Endothelial cell of umbilical vein (primary cell): ENCODE data around the gene MAGI3. TPM values are rescaled to one million over a fixed set of nuclear protein-coding genes. Genes with fewer than 3 reads are reported as not detected.
"Not testable (repeated sequence)": the region's sequence is repeated elsewhere in the genome, so short reads cannot be mapped to it uniquely, and the experiment has no call there.

ENCODE experiments used
- BruUV-seq: library from RNA; stranded (reverse); fragments of 400-500 nt; replicated peaks from 2 replicates; lab custom pipeline; 2021; lab: Mats Ljungman, UMichigan
- CTCF ChIA-PET: fragments of 300-600, 350-600 bp; sonication (Branson Sonifier 250); formaldehyde crosslinking; loops from one replicate; lab custom pipeline; 2021; ENCODE audit warnings: antibody characterized with exemption, inconsistent platforms; lab: Charles Lee
- POLR2A ChIA-PET: fragments of 300-600, 350-600 bp; sonication (Branson Sonifier 250); formaldehyde crosslinking; loops from one replicate; lab custom pipeline; 2021; ENCODE audit warnings: antibody characterized with exemption, inconsistent platforms; lab: Charles Lee
- DNase-seq: peaks from one replicate; pipeline ENCODE4 v3.0.0-alpha.2; 2011; ENCODE audit warnings: low read depth, low spot score
- FAIRE-seq: peaks from 2 replicates; lab custom pipeline; 2011; peaks lifted over from hg19 to GRCh38; lab: Jason Lieb, UNC
- H2AFZ ChIP-seq: 2 replicates; pipeline ENCODE4 v1.6.0; 2012; ENCODE audit warnings: low read depth, low read length, control low read depth, inconsistent platforms
- H3K27ac ChIP-seq: 2 replicates; pipeline ENCODE4 v1.5.1; 2011; ENCODE audit warnings: low read depth, mild to moderate bottlenecking, control low read depth, low read length, moderate library complexity; ENCODE audit not compliant: insufficient read depth
- H3K27me3 ChIP-seq, 2 experiments: 2 replicates each; pipeline versions ENCODE4 v1.6.0 to v1.6.1; 2011; ENCODE audit warnings: low read length in 2 of 2, mixed read lengths in 1 of 2; ENCODE audit not compliant: control insufficient read depth in 2 of 2, insufficient read depth in 2 of 2
- H3K36me3 ChIP-seq, 2 experiments: 2 replicates in 1 of 2; 3 replicates in 1 of 2; pipeline ENCODE4 v1.5.1; 2011; ENCODE audit warnings: low read length in 2 of 2, mild to moderate bottlenecking in 1 of 2, moderate library complexity in 1 of 2; ENCODE audit not compliant: control insufficient read depth in 2 of 2, insufficient read depth in 2 of 2; ENCODE audit errors: extremely low read depth in 1 of 2
- H3K4me1 ChIP-seq: 3 replicates; pipeline ENCODE4 v1.5.1; 2011; ENCODE audit warnings: mild to moderate bottlenecking, low read length; ENCODE audit not compliant: control insufficient read depth, insufficient read depth; ENCODE audit errors: extremely low read depth
- H3K4me2 ChIP-seq: 2 replicates; pipeline ENCODE4 v1.6.1; 2011; ENCODE audit warnings: low read length, control low read depth, mixed read lengths; ENCODE audit not compliant: insufficient read depth
- H3K4me3 ChIP-seq, 3 experiments: fragments of 200-600 bp in 1 of 3; sonication (generic), shearing (Covaris generic) in 1 of 3; replicated peaks in 1 of 3; 2 replicates each; pipeline ENCODE4 v1.5.1; 2011 to 2016; ENCODE audit warnings: control low read depth in 3 of 3, low read length in 3 of 3, mild to moderate bottlenecking in 2 of 3, inconsistent platforms in 1 of 3, low read depth in 1 of 3, moderate library complexity in 1 of 3; ENCODE audit not compliant: insufficient read depth in 1 of 3
- H3K79me2 ChIP-seq: 2 replicates; pipeline ENCODE4 v1.6.0; 2012; ENCODE audit warnings: low read length, inconsistent platforms; ENCODE audit not compliant: control insufficient read depth, insufficient read depth
- H3K9ac ChIP-seq: replicated peaks from 2 replicates; pipeline ENCODE3; 2011; ENCODE audit warnings: low read length, control low read depth; ENCODE audit not compliant: insufficient read depth; ENCODE audit errors: extremely low read depth
- H3K9me1 ChIP-seq: replicated peaks from 3 replicates; pipeline ENCODE4 v1.6.0; 2011; ENCODE audit warnings: mild to moderate bottlenecking, low read length; ENCODE audit not compliant: control insufficient read depth, insufficient read depth; ENCODE audit errors: extremely low read depth
- H3K9me3 ChIP-seq: replicated peaks from 2 replicates; pipeline ENCODE4 v1.5.1; 2012; ENCODE audit warnings: low read length, inconsistent platforms; ENCODE audit not compliant: control insufficient read depth, insufficient read depth
- H4K20me1 ChIP-seq: replicated peaks from 2 replicates; pipeline ENCODE3; 2011; ENCODE audit warnings: mild to moderate bottlenecking, low read length; ENCODE audit not compliant: control insufficient read depth, insufficient read depth; ENCODE audit errors: extremely low read depth
- EZH2 ChIP-seq: IDR thresholded peaks from 2 replicates; pipeline ENCODE4 v1.6.1; 2012; ENCODE audit warnings: borderline replicate concordance, low read depth, mild to moderate bottlenecking, moderate library complexity, low read length, inconsistent platforms; ENCODE audit not compliant: severe bottlenecking
- GATA2 ChIP-seq: IDR thresholded peaks from 2 replicates; pipeline ENCODE4 v1.7.0; 2011; ENCODE audit warnings: low read depth, mild to moderate bottlenecking, moderate library complexity, mixed read lengths, low read length; ENCODE audit not compliant: insufficient read length, insufficient read depth
- JUN ChIP-seq: IDR thresholded peaks from 2 replicates; pipeline ENCODE4 v1.6.1; 2011; ENCODE audit warnings: borderline replicate concordance, low read depth; ENCODE audit not compliant: insufficient read length, insufficient read depth
- dilution Hi-C: fragments of 300-500 bp; cut with MboI; formaldehyde crosslinking; loops from one replicate; pipeline ENCODE4 v1.15.0; 2019; ENCODE audit warnings: low sequenced_read_pairs; ENCODE audit not compliant: extremely low pct_ligation_motif_present
- intact Hi-C: fragments of 100-400 bp; cut with micrococcal nuclease; formaldehyde crosslinking; loops from one replicate; pipeline ENCODE4 v1.10.0; 2022
- polyA plus RNA-seq, 4 experiments: library from polyadenylated mRNA; depleted of rRNA in 3 of 4; stranded (reverse) in 3 of 4; unstranded in 1 of 4; fragments of >200 nt; gene quantifications; 2 replicates each; pipeline versions ENCODE4 v1.2.1 to v1.2.3, GENCODE V29; 2011 to 2012; ENCODE audit warnings: missing spikeins in 1 of 4
- total RNA-seq: library from RNA; stranded (reverse); gene quantifications from 2 replicates; pipeline ENCODE4 v1.2.3, GENCODE V29; 2021

MAGI3 gene
- total and polyA plus RNA-seq, 2 donors (not counting 3 experiments of a cell fraction or from before 2014, with no cell fraction given): 2.8 to 16.1 TPM

GRCh38 chr1:113467991-113468390 is 77.7 kb downstream of the MAGI3 start:
- no TSS peak for BruUV-seq
- ChIA-PET CTCF (interaction anchor here (1.0 to 1.9 kb wide), 2 partner anchors 10 to 11 kb away, joined by 3 to 4 read pairs; no protein-coding TSS in a partner anchor), POLR2A (no interaction called here)
- H3K9ac ChIP-seq: no peak overlapping the region
- DNase-seq (no peak), FAIRE-seq (no peak)
- no peak for TF ChIP-seq EZH2
- TF ChIP-seq GATA2: no peak
- TF ChIP-seq JUN: no peak
- H3K9me3 ChIP-seq: no peaks in the 10 kb centered on the region
- H2AFZ ChIP-seq: no peak overlapping the region
- no peaks in the 10 kb centered on the region for H3K9me1 ChIP-seq
- H3K4me2 ChIP-seq: no peak overlapping the region
- H3K4me3 ChIP-seq: no peak overlapping the region
- no peak overlapping the region for H3K27ac ChIP-seq
- dilution Hi-C loops: no loop called here
- intact Hi-C loops: no loop called here
- H3K36me3 ChIP-seq: no peaks in the 10 kb centered on the region
- peaks cover 2% of the 10 kb centered on the region for H4K20me1 ChIP-seq
- H3K27me3 ChIP-seq: no peaks in the 10 kb centered on the region
- H3K79me2 ChIP-seq: peaks cover 5% of the 10 kb centered on the region
- H3K4me1 ChIP-seq: no peaks in the 10 kb centered on the region

- dilution Hi-C loops, H3K4me2 ChIP-seq, H3K9me3 ChIP-seq, H4K20me1 ChIP-seq, H3K9me1 ChIP-seq, BruUV-seq, H3K27ac ChIP-seq, POLR2A ChIA-PET, H3K79me2 ChIP-seq, CTCF ChIA-PET, intact Hi-C loops, FAIRE-seq, H3K9ac ChIP-seq, H2AFZ ChIP-seq, H3K27me3 ChIP-seq, H3K4me3 ChIP-seq, H3K4me1 ChIP-seq, H3K36me3 ChIP-seq, DNase-seq: not testable (repeated sequence)
Measured at GRCh38 chr1:113478427-113479195, 88.3 kb downstream of the MAGI3 start.
